PC-9 (cell line): ENCODE measurements around the gene RUFY4. TPM values are rescaled to one million over a fixed set of nuclear protein-coding genes. Genes with fewer than 3 reads are reported as not detected.

Source experiments
- BruUV-seq: library from RNA; stranded (reverse); fragments of 400-500 nt; replicated peaks from 2 replicates; lab custom pipeline; 2021; lab: Mats Ljungman, UMichigan
- CTCF ChIA-PET: fragments of 300-600 bp; sonication (Branson Sonifier 250); formaldehyde crosslinking; loops from one replicate; lab custom pipeline; 2022; ENCODE audit warnings: antibody characterized with exemption; lab: Charles Lee
- POLR2A ChIA-PET: fragments of 300-600 bp; sonication (Branson Sonifier 250); formaldehyde crosslinking; loops from one replicate; lab custom pipeline; 2022; ENCODE audit warnings: antibody characterized with exemption; ENCODE audit not compliant: unreplicated experiment; lab: Charles Lee
- DNase-seq, 2 experiments: peaks; one replicate each; pipeline versions ENCODE4 v3.0.0 to v3.0.0-alpha.2; 2015 to 2022; ENCODE audit warnings: mixed read lengths in 1 of 2
- H2AFZ ChIP-seq: fragments of 200-600 bp; sonication (generic); 2 replicates; pipeline ENCODE4 v1.8.1; 2017; ENCODE audit warnings: antibody characterized with exemption
- H3F3A ChIP-seq: fragments of 200-600 bp; sonication (generic); 2 replicates; pipeline ENCODE4 v1.8.1; 2017; ENCODE audit warnings: antibody characterized with exemption, mild to moderate bottlenecking, low read depth; ENCODE audit not compliant: insufficient read depth
- H3K27ac ChIP-seq: fragments of 200-600 bp; sonication (generic); 2 replicates; pipeline ENCODE4 v1.6.1; 2016; ENCODE audit warnings: mixed run types
- H3K27me3 ChIP-seq: fragments of 200-600 bp; sonication (generic); 2 replicates; pipeline ENCODE4 v1.6.1; 2016; ENCODE audit warnings: low read depth, mixed run types; ENCODE audit not compliant: insufficient read depth
- H3K36me3 ChIP-seq: fragments of 200-600 bp; sonication (generic); 2 replicates; pipeline ENCODE4 v1.6.1; 2016; ENCODE audit warnings: low read depth, mixed run types
- H3K4me1 ChIP-seq: fragments of 200-600 bp; sonication (generic); replicated peaks from 2 replicates; pipeline ENCODE4 v1.6.1; 2016; ENCODE audit warnings: mixed run types; ENCODE audit not compliant: insufficient read depth
- H3K4me2 ChIP-seq: fragments of 200-600 bp; sonication (generic); 2 replicates; pipeline ENCODE4 v1.6.1; 2017; ENCODE audit warnings: mixed run types
- H3K4me3 ChIP-seq: fragments of 200-600 bp; sonication (generic); 2 replicates; pipeline ENCODE4 v1.6.1; 2016; ENCODE audit warnings: mixed run types
- H3K79me2 ChIP-seq: fragments of 200-600 bp; sonication (generic); 2 replicates; pipeline ENCODE4 v1.6.1; 2017; ENCODE audit warnings: low read depth, mixed run types
- H3K9me2 ChIP-seq: fragments of 200-600 bp; sonication (generic); 2 replicates; pipeline ENCODE4 v1.8.1; 2017; ENCODE audit warnings: mild to moderate bottlenecking; ENCODE audit not compliant: insufficient read depth
- H3K9me3 ChIP-seq: fragments of 200-600 bp; sonication (generic); 2 replicates; pipeline ENCODE4 v1.8.1; 2016; ENCODE audit warnings: low read depth; ENCODE audit not compliant: insufficient read depth
- H4K20me1 ChIP-seq: fragments of 200-600 bp; sonication (generic); 2 replicates; pipeline ENCODE4 v1.8.1; 2017; ENCODE audit not compliant: insufficient read depth
- EZH2 ChIP-seq: fragments of 200-600 bp; sonication (generic); IDR thresholded peaks from 2 replicates; pipeline ENCODE4 v1.8.0; 2017; ENCODE audit warnings: antibody characterized with exemption, low read depth
- intact Hi-C: fragments of 100-400 bp; cut with micrococcal nuclease; formaldehyde crosslinking; loops from one replicate; pipeline ENCODE4 v1.10.0; 2022; ENCODE audit not compliant: unreplicated experiment
- total RNA-seq: library from RNA; stranded (reverse); gene quantifications from 2 replicates; pipeline ENCODE4 v1.2.3, GENCODE V29; 2021
- TF ChIP-seq, protein P1 (sequence below): fragments of 200-600 bp; sonication (generic); conservative IDR thresholded peaks from 2 replicates; pipeline ENCODE4 v1.6.1; 2017; ENCODE audit warnings: mixed run types, antibody characterized with exemption, mild to moderate bottlenecking, moderate library complexity

The RUFY4 gene
- total RNA-seq, 1 experiment from 2014 or later: not detected

DNA sequence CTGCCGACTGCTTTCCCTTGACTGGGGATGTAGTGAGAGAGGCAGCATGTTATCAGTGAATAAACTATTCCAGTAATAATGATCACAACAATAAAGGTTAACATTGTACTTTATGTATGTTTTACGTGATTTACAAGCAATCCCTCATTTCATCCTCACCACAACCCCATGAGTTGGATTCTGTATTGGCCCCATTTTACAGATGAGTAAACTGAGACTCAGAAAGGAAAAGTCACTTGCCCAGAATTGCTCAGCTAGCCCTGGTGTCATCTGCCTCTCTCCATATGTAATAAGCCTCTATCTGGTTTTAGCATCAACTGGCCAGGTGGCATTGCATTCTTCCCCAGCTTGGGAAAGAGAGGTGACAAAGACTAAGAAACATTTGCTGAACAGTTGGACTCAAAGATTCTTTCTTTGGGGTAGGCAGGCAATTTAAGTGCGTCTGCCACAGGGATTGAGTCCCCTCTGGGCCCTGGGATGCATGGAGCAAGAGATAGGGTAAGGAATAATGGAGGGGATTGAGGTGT lies 58.9 kb downstream of the RUFY4 start:
- ChIA-PET POLR2A (no interaction called here), CTCF (no interaction called here)
- H3K9me3 ChIP-seq: no peaks in the 10 kb centered on the region
- intact Hi-C loops: no loop called here
- no TSS peak for BruUV-seq
- H4K20me1 ChIP-seq: no peaks in the 10 kb centered on the region
- no peaks in the 10 kb centered on the region for H3F3A ChIP-seq
- H2AFZ ChIP-seq: no peak overlapping the region
- peaks cover 20% of the 10 kb centered on the region for H3K27me3 ChIP-seq
- DNase-seq: no peak
- no peak overlapping the region for H3K27ac ChIP-seq
- no peaks in the 10 kb centered on the region for H3K36me3 ChIP-seq
- no peaks in the 10 kb centered on the region for H3K9me2 ChIP-seq
- H3K79me2 ChIP-seq: no peaks in the 10 kb centered on the region
- H3K4me3 ChIP-seq: no peak overlapping the region
- H3K4me1 ChIP-seq: no peaks in the 10 kb centered on the region
- H3K4me2 ChIP-seq: no peak overlapping the region
- TF ChIP-seq, protein P1, sequence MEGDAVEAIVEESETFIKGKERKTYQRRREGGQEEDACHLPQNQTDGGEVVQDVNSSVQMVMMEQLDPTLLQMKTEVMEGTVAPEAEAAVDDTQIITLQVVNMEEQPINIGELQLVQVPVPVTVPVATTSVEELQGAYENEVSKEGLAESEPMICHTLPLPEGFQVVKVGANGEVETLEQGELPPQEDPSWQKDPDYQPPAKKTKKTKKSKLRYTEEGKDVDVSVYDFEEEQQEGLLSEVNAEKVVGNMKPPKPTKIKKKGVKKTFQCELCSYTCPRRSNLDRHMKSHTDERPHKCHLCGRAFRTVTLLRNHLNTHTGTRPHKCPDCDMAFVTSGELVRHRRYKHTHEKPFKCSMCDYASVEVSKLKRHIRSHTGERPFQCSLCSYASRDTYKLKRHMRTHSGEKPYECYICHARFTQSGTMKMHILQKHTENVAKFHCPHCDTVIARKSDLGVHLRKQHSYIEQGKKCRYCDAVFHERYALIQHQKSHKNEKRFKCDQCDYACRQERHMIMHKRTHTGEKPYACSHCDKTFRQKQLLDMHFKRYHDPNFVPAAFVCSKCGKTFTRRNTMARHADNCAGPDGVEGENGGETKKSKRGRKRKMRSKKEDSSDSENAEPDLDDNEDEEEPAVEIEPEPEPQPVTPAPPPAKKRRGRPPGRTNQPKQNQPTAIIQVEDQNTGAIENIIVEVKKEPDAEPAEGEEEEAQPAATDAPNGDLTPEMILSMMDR: no peak
- no peak for TF ChIP-seq EZH2

- Histone ChIP-seq H3K27ac (no peak overlapping the region), H2AFZ (no peak overlapping the region), H3K9me3 (no peaks in the 10 kb centered on the region), H3K9me2 (no peaks in the 10 kb centered on the region), H3K4me1 (no peaks in the 10 kb centered on the region), H3K27me3 (peaks cover 28% of the 10 kb centered on the region), H3K4me3 (no peak overlapping the region), H4K20me1 (no peaks in the 10 kb centered on the region), H3K4me2 (no peak overlapping the region), H3F3A (no peaks in the 10 kb centered on the region), H3K36me3 (no peaks in the 10 kb centered on the region), H3K79me2 (no peaks in the 10 kb centered on the region)
- BruUV-seq: no TSS peak
- no peak for DNase-seq
- POLR2A ChIA-PET: no interaction called here
- intact Hi-C loops: no loop called here
- CTCF ChIA-PET: interaction anchor here (0.6 kb wide), 1 partner anchor 342 kb away, joined by 3 read pairs; no protein-coding TSS in a partner anchor
- no peak for TF ChIP-seq EZH2
- TF ChIP-seq, protein P1: no peak
These were observed 59.9 kb downstream of the RUFY4 start for GRCh38 chr2:218128781-218129457.

DNA sequence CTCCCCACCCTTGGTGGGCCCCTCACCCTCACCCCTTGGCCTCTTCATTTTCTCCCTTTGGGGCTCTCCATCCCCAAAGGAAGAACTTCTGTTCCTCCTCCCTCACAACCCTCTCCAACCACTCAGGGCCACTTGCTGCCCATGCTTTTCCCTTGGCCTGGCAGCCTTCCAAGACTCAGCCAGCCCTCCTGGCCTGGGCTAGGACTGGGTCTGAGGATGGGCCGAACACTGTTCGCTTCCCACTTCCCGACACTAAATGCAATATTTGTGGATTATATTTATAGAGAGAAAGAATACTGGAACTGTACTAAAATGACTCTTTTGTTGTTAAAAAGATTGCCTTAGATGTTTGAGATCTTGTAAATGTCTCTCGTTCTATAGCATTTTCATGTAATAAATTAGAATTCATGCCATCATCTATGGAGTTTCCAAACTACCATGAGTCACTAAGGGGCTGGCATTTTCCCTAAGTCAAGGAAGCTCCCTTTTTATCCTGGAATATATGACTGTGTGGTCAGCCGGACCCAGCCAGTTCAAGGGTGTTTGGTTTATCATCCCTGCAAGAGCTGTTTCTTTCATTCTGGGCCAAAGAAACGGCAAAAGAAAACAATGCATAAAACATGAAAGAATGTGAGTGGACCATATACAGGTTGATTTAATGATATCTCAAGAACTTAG lies 60.5 kb downstream of the RUFY4 start:
- no peak overlapping the region for H2AFZ ChIP-seq
- no peak for DNase-seq
- H4K20me1 ChIP-seq: no peaks in the 10 kb centered on the region
- TF ChIP-seq, protein P1: no peak
- H3K9me2 ChIP-seq: no peaks in the 10 kb centered on the region
- no peaks in the 10 kb centered on the region for H3K36me3 ChIP-seq
- H3K4me2 ChIP-seq: no peak overlapping the region
- no peak overlapping the region for H3K27ac ChIP-seq
- H3F3A ChIP-seq: no peaks in the 10 kb centered on the region
- no peaks in the 10 kb centered on the region for H3K9me3 ChIP-seq
- no peaks in the 10 kb centered on the region for H3K4me1 ChIP-seq
- no peak overlapping the region for H3K4me3 ChIP-seq
- intact Hi-C loops: no loop called here
- POLR2A ChIA-PET: no interaction called here
- CTCF ChIA-PET: interaction anchor here (0.6 kb wide), 1 partner anchor 914 kb away, joined by 6 read pairs; no protein-coding TSS in a partner anchor
- H3K27me3 ChIP-seq: peaks cover 34% of the 10 kb centered on the region
- no peaks in the 10 kb centered on the region for H3K79me2 ChIP-seq
- BruUV-seq: no TSS peak
